IMR-90 (cell line): Measurements from ENCODE around the gene SDHD. TPM values are rescaled to one million over a fixed set of nuclear protein-coding genes. Genes with fewer than 3 reads are reported as not detected.

ENCODE experiments used
- ATAC-seq: fragments of 200-7000 bp; cut with Tn5 transposase; 2 replicates; pipeline ENCODE4 v1.9.1; 2020; ENCODE audit warnings: low read depth, mild to moderate bottlenecking, moderate library complexity
- BruUV-seq: library from RNA; stranded (reverse); fragments of 400-500 nt; replicated peaks from 2 replicates; lab custom pipeline; 2021; lab: Mats Ljungman, UMichigan
- CTCF ChIA-PET: fragments of 300-600 bp; formaldehyde crosslinking; extraction: SDS; loops from one replicate; lab custom pipeline; 2021; ENCODE audit warnings: antibody characterized with exemption; lab: Yijun Ruan, JAX
- POLR2A ChIA-PET: fragments of 300-600 bp; sonication (Branson Sonifier 250); formaldehyde crosslinking; loops from one replicate; lab custom pipeline; 2022; ENCODE audit warnings: antibody characterized with exemption; ENCODE audit not compliant: unreplicated experiment; lab: Charles Lee
- DNase-seq: peaks from one replicate; pipeline ENCODE4 v3.0.0; 2013
- H2AFZ ChIP-seq: replicated peaks from 2 replicates; pipeline ENCODE3; 2013; ENCODE audit warnings: low read length, mild to moderate bottlenecking; ENCODE audit not compliant: poor library complexity
- H2AK5ac ChIP-seq: 2 replicates; pipeline ENCODE4 v1.6.1; 2013; ENCODE audit warnings: low read depth, low read length, inconsistent platforms
- H2AK9ac ChIP-seq: replicated peaks from 2 replicates; pipeline ENCODE3; 2013; ENCODE audit warnings: mild to moderate bottlenecking, low read depth, low read length, moderate library complexity; ENCODE audit not compliant: poor library complexity
- H2BK120ac ChIP-seq: 2 replicates; pipeline ENCODE4 v1.6.1; 2013; ENCODE audit warnings: low read depth, low read length, inconsistent platforms
- H2BK15ac ChIP-seq: 3 replicates; pipeline ENCODE4 v1.6.1; 2013; ENCODE audit warnings: low read depth, low read length, inconsistent platforms
- H2BK20ac ChIP-seq: 2 replicates; pipeline ENCODE4 v1.6.1; 2013; ENCODE audit warnings: low read depth, mild to moderate bottlenecking, inconsistent platforms, low read length, moderate library complexity
- H2BK5ac ChIP-seq: 2 replicates; pipeline ENCODE4 v1.6.1; 2013; ENCODE audit warnings: mild to moderate bottlenecking, low read depth, low read length, inconsistent platforms; ENCODE audit not compliant: poor library complexity, severe bottlenecking
- H3K14ac ChIP-seq: replicated peaks from 2 replicates; pipeline ENCODE4 v1.6.1; 2013; ENCODE audit warnings: low read depth, low read length, inconsistent platforms
- H3K18ac ChIP-seq: 2 replicates; pipeline ENCODE4 v1.6.1; 2013; ENCODE audit warnings: low read depth, low read length, control low read depth
- H3K23ac ChIP-seq: 2 replicates; pipeline ENCODE4 v1.6.1; 2013; ENCODE audit warnings: low read depth, low read length, inconsistent platforms
- H3K27ac ChIP-seq: 2 replicates; pipeline ENCODE4 v1.5.1; 2013; ENCODE audit warnings: mild to moderate bottlenecking, control low read depth, low read length; ENCODE audit not compliant: insufficient read depth
- H3K27me3 ChIP-seq: 2 replicates; pipeline ENCODE4 v1.6.1; 2013; ENCODE audit warnings: low read length; ENCODE audit not compliant: control insufficient read depth, insufficient read depth
- H3K36me3 ChIP-seq: 2 replicates; pipeline ENCODE4 v1.6.1; 2013; ENCODE audit warnings: low read length, mixed read lengths; ENCODE audit not compliant: control insufficient read depth, insufficient read depth
- H3K4ac ChIP-seq: 2 replicates; pipeline ENCODE4 v1.6.1; 2013; ENCODE audit warnings: low read depth, low read length, inconsistent platforms
- H3K4me1 ChIP-seq: 2 replicates; pipeline ENCODE4 v1.6.1; 2013; ENCODE audit warnings: low read length, mixed read lengths; ENCODE audit not compliant: control insufficient read depth, insufficient read depth
- H3K4me2 ChIP-seq: 2 replicates; pipeline ENCODE4 v1.6.1; 2013; ENCODE audit warnings: low read depth, mild to moderate bottlenecking, control low read depth, low read length, moderate library complexity
- H3K4me3 ChIP-seq: 2 replicates; pipeline ENCODE4 v1.5.1; 2013; ENCODE audit warnings: low read depth, mild to moderate bottlenecking, control low read depth, low read length, moderate library complexity; ENCODE audit not compliant: insufficient read depth
- H3K56ac ChIP-seq: 2 replicates; pipeline ENCODE4 v1.6.1; 2013; ENCODE audit warnings: low read length, inconsistent platforms; ENCODE audit not compliant: insufficient read depth; ENCODE audit errors: extremely low read depth
- H3K79me1 ChIP-seq, 2 experiments: 2 replicates each; pipeline ENCODE4 v1.6.1; 2013; ENCODE audit warnings: low read length in 2 of 2, inconsistent platforms in 1 of 2, low read depth in 1 of 2
- H3K9ac ChIP-seq: 2 replicates; pipeline ENCODE4 v1.6.1; 2013; ENCODE audit warnings: low read depth, low read length, control low read depth
- H3K9me1 ChIP-seq: 2 replicates; pipeline ENCODE4 v1.6.1; 2013; ENCODE audit warnings: low read length, inconsistent platforms; ENCODE audit not compliant: insufficient read depth
- H3K9me3 ChIP-seq: 2 replicates; pipeline ENCODE4 v1.6.1; 2013; ENCODE audit warnings: low read length; ENCODE audit not compliant: control insufficient read depth, insufficient read depth
- H4K20me1 ChIP-seq: 2 replicates; pipeline ENCODE4 v1.6.1; 2013; ENCODE audit warnings: low read length, inconsistent platforms; ENCODE audit not compliant: insufficient read depth
- H4K5ac ChIP-seq: 2 replicates; pipeline ENCODE4 v1.6.1; 2013; ENCODE audit warnings: mild to moderate bottlenecking, low read depth, low read length, control low read depth
- H4K8ac ChIP-seq, 2 experiments: 2 replicates each; pipeline ENCODE4 v1.6.1; 2013; ENCODE audit warnings: low read depth in 2 of 2, low read length in 2 of 2, control low read depth in 1 of 2, inconsistent platforms in 1 of 2
- H4K91ac ChIP-seq: 2 replicates; pipeline ENCODE4 v1.6.1; 2013; ENCODE audit warnings: low read depth, low read length, inconsistent platforms; ENCODE audit not compliant: insufficient read depth
- CEBPB ChIP-seq: IDR thresholded peaks from 2 replicates; pipeline ENCODE4 v1.6.1; 2012; ENCODE audit warnings: low read depth, low read length, improper control_type of control experiment
- CTCF ChIP-seq: conservative IDR thresholded peaks from 2 replicates; pipeline ENCODE4 v1.5.1; 2012; ENCODE audit warnings: mild to moderate bottlenecking, low read depth, low read length, improper control_type of control experiment
- MXI1 ChIP-seq: IDR thresholded peaks from 2 replicates; pipeline ENCODE4 v1.6.1; 2012; ENCODE audit warnings: low read depth, mild to moderate bottlenecking, low read length, moderate library complexity, borderline replicate concordance
- NFE2L2 ChIP-seq: fragments of 150-350 bp; IDR thresholded peaks from 2 replicates; pipeline ENCODE4 v1.6.1; 2016; ENCODE audit warnings: low read depth, mild to moderate bottlenecking, low read length
- SMC3 ChIP-seq: fragments of 150-350 bp; IDR thresholded peaks from 2 replicates; pipeline ENCODE4 v1.6.1; 2016; ENCODE audit warnings: low read depth, mild to moderate bottlenecking, antibody characterized with exemption, low read length, moderate library complexity
- WGBS, 2 experiments: methylation state at CpG; one replicate each; pipeline versions ENCODE4 v1.1.5 to v1.1.7; 2013; ENCODE audit warnings: missing lambda C conversion rate in 2 of 2; ENCODE audit not compliant: insufficient read length in 1 of 2; ENCODE audit errors: extremely low coverage in 2 of 2; 5-methylcytosine and 5-hydroxymethylcytosine counted together
- dilution Hi-C: fragments of 300-500 bp; cut with HindIII; formaldehyde crosslinking; loops from one replicate; pipeline ENCODE4 v1.14.3; 2018; ENCODE audit warnings: low sequenced_read_pairs; ENCODE audit not compliant: unreplicated experiment
- in situ Hi-C: fragments of 300-500 bp; cut with MboI; formaldehyde crosslinking; loops from 3 replicates; pipeline ENCODE4 v1.14.3; 2019; ENCODE audit warnings: low sequenced_read_pairs, inconsistent platforms, mixed read lengths
- intact Hi-C: fragments of 100-400 bp; cut with micrococcal nuclease; formaldehyde crosslinking; loops from 2 replicates; pipeline ENCODE4 v1.10.0; 2022
- polyA plus RNA-seq, 3 experiments: library from polyadenylated mRNA; depleted of rRNA; stranded (reverse); fragments of >200 nt; gene quantifications; 2 replicates each; pipeline ENCODE4 v1.2.3, GENCODE V29; 2012; ENCODE audit warnings: low replicate concordance in 1 of 3
- total RNA-seq: library from RNA; depleted of rRNA; stranded (reverse); fragments of >200 nt; gene quantifications from 2 replicates; pipeline ENCODE4 v1.2.3, GENCODE V29; 2012

SDHD gene
- total and polyA plus RNA-seq, 2 of the 4 experiments (the other 2 are of a cell fraction) = 83.2 to 166 TPM

- H3K36me3 ChIP-seq = no peaks in the 10 kb centered on the region
- DNase-seq (no peak), ATAC-seq (no peak)
- ChIA-PET POLR2A (no interaction called here), CTCF (interaction anchor here (1.0 to 2.9 kb wide), 2 partner anchors 10 to 34 kb away, joined by 3 to 19 read pairs; no protein-coding TSS in a partner anchor)
- no peak overlapping the region for H4K8ac ChIP-seq
- H3K9me3 ChIP-seq = no peaks in the 10 kb centered on the region
- no peak overlapping the region for H2BK15ac ChIP-seq
- no peak overlapping the region for H3K9ac ChIP-seq
- TF ChIP-seq NFE2L2 (no peak), SMC3 (no peak), MXI1 (no peak), CTCF (no peak), CEBPB (no peak)
- no peaks in the 10 kb centered on the region for H3K27me3 ChIP-seq
- H3K4ac ChIP-seq = no peak overlapping the region
- BruUV-seq = no TSS peak
- dilution Hi-C loops = no loop called here
- intact Hi-C loops = loop anchor here (5.0 kb wide), 1 partner anchor 34 kb away; no protein-coding TSS in a partner anchor
- no CpG with 5 or more reads among the region's 4 CpGs for WGBS, 2 experiments
- H2BK120ac ChIP-seq = no peak overlapping the region
- no peak overlapping the region for H3K18ac ChIP-seq
- no peak overlapping the region for H4K91ac ChIP-seq
- H3K4me2 ChIP-seq = no peak overlapping the region
- peaks cover 5% of the 10 kb centered on the region; the same call in 1 of the 2 replicates for H3K4me1 ChIP-seq
- H3K56ac ChIP-seq = no peak overlapping the region
- H3K9me1 ChIP-seq = peaks cover under 1% of the 10 kb centered on the region; the same call in 1 of the 2 replicates
- no peak overlapping the region for H3K14ac ChIP-seq
- no peak overlapping the region for H3K4me3 ChIP-seq
- H2AFZ ChIP-seq = no peak overlapping the region
- no peak overlapping the region for H2BK5ac ChIP-seq
- in situ Hi-C loops = loop anchor here (25.0 kb wide), 1 partner anchor 1164 kb away; no protein-coding TSS in a partner anchor
- H4K5ac ChIP-seq = no peak overlapping the region
- H4K20me1 ChIP-seq = no peaks in the 10 kb centered on the region
- no peak overlapping the region for H2BK20ac ChIP-seq
- H3K23ac ChIP-seq = no peak overlapping the region
- no peaks in the 10 kb centered on the region for H3K79me1 ChIP-seq
- H2AK5ac ChIP-seq = no peak overlapping the region
- H2AK9ac ChIP-seq = no peak overlapping the region
- H3K27ac ChIP-seq = no peak overlapping the region
Measured at GRCh38 chr11:112123129-112123528, 36.5 kb downstream of the SDHD start.
